Stimulated activated CD4-positive, alpha-beta T cell treated with anti-CD3 and anti-CD28 coated beads, Interleukin-1b, Interleukin-23, amount 100 ng/mL, for 48 hours (primary cell): ENCODE data around the gene TNNT2.

ENCODE experiments used
- DNase-seq: peaks from one replicate; pipeline ENCODE4 v3.0.0-alpha.2; 2020

TNNT2 gene

GRCh38 chr1:201330541-201330940 lies 46.9 kb downstream of the TNNT2 start:
- no peak for DNase-seq

GRCh38 chr1:201329801-201330200 lies 47.7 kb downstream of the TNNT2 start:
- DNase-seq: no peak

GRCh38 chr1:201329286-201329685 lies 48.2 kb downstream of the TNNT2 start:
- DNase-seq: no peak

- DNase-seq: no peak
These were observed 48.9 kb downstream of the TNNT2 start for GRCh38 chr1:201328576-201328975.

DNA sequence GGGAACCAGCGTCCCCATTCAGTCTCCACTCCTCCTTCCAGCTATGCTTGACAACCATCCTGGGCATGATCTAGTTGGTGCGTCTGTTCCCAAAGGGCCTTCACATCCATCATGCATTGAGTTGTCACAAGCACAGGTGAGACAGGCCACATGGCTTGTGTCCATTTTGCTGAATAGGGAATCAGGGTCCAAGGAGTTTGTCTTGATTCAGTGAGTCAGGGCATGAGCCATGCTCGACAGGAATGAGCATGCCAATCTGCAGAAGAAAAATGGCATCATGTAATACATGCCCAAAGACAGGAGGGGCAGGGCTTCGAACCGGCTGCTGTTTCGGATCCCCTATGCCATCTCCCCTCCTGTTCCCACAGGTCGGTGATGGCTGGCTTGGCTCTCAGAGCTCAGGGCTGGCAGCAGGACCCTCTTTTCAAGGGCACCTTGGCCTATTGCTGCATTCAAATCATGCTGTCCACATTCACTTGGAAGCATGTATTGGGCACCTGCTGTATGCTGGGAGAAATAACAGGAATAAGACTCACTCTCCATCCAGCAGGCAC lies 49.7 kb downstream of the TNNT2 start:
- no peak for DNase-seq

GRCh38 chr1:201326710-201327109 lies 50.8 kb downstream of the TNNT2 start:
- no peak for DNase-seq

DNA sequence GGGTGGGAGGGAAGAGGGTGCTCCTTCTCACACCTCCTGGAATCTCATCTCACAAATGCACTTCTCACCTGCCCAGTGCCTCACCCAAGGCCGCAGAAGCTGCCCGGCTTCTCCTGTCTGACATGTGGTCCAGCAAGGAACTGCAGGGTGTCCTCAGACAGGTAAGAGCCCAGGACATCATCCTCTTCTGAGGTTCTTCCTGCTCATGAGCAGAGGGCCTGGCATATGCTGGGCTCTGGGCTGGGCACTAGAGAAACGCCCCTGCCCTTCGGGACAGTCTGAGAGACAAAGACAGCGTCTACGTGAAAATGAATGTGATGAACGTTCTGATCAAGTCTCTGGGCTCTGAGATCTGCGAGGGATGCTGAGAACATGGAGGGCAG lies 51.8 kb downstream of the TNNT2 start:
- no peak for DNase-seq

DNA sequence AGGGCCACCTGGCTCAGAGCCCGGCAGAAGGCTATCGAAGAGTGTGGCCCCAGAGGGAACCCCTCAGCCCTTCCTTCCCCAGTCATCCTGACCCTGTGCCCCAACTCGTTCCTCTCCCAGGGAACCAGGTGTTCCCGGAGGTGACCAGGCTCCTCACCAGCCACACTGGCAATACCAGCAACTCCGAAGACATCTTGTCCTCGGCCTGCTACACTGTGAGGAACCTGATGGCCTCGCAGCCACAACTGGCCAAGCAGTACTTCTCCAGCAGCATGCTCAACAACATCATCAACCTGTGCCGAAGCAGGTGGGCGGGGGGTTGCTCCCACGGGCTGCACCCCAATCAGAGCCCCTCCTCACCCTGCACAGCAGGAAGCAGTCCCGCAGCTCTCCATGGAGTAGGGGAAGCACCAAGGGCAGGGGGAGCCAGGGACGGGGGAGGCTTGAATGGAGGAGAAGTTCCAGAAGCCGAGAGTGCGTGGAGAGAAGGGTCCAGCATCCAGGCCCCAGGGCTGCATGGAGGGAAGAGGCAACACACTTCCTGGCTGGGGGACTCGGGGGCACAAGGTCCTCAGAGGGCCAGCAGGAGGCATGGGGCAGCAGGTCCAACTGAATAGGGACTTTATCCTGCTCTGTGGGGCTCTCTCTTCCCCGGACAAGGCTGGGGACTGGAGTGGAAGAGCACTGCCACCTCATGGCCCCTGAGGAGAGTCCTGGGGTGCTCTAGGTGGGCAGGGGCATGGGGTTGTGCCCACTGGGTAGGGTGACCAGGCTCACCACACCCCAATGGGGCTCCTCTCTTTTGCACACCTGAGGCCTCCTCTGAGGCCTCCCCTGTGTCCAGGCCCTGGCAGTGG lies 52.4 kb downstream of the TNNT2 start:
- DNase-seq: no peak

GRCh38 chr1:201324306-201324705 lies 53.2 kb downstream of the TNNT2 start:
- DNase-seq: no peak

DNA sequence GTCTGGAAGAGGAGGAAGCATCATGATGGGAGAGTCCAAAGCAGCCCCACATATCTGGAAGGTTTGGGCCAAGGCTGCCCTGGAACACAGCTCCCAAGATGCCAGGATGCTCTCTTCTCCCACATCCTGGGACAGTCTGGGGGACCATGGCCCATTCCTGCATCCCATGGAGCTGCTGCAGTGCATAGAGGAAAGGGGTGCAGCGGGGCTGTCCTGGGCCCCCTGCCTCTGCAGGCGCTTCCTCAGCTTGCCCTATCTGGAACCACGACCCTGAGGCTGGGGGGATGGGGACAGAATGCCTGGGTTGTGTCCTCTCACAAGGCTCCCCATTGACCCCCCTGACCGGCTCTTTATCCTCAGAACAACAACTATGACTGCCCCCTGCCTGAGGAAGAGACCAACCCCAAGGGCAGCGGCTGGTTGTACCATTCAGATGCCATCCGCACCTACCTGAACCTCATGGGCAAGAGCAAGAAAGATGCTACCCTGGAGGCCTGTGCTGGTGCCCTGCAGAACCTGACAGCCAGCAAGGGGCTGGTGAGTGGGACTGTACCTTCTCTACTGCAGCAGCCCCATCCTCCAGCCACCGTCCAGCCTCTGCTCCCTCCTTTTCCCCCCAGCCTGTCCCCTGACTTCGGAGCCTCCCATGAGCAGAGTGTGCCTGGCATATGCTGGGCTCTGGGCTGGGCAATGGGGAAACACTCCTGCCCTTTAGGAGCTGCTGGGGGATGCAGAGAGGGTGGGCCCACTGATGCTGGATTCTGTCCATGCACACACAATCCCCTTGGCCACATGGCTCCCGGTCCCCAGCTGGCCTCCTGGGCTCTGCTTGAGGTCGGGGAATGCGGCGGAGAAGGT lies 54.6 kb downstream of the TNNT2 start:
- DNase-seq: no peak

DNA sequence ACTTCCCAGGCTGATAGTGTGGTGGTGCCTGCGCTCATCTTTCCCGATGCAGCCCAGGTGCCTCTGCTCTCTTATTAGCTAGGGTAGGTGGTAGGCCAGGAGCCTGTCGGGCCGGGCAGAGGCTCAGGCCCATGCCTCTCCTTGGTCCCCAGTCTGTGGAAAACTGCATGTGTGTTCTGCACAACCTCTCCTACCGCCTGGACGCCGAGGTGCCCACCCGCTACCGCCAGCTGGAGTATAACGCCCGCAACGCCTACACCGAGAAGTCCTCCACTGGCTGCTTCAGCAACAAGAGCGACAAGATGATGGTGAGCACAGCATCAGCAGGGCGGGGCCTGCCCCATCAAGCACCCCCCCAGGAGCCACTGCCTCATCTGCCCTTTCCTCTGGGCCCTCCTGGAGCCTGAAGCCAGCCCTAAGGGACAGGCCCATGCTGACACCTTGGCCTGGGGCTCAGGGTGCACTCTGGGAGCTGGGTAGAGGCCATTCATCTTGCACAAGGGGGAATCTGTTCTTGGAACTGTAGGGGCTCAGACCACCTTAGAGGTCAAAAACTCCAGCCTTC lies 55.6 kb downstream of the TNNT2 start:
- no peak for DNase-seq

DNA sequence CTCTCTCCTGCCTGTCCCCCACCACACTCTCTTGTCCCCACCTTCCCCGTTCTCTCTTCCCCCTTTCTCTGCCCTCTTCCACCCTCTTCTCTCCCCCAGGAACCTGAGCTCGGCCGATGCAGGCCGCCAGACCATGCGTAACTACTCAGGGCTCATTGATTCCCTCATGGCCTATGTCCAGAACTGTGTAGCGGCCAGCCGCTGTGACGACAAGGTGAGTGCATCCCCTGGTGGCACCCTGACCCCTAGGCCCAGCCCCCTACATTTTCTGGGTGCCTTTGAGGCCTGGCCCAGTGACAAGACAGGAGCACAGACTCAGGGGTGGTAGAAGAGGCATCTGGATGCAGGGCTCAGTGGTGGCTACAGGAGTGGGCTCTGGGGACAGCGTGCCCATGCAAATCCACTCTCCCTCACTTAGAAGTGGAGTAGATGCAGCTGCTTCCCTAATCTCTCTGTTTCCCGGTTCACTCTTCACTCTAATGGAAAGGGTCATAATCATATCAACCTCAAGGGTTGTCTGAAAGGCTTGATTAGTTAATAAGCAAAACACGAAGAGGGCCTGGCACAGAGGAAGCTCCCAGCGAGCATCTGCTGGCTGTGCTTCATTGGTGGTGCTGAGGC lies 57.2 kb downstream of the TNNT2 start:
- DNase-seq: no peak

DNA sequence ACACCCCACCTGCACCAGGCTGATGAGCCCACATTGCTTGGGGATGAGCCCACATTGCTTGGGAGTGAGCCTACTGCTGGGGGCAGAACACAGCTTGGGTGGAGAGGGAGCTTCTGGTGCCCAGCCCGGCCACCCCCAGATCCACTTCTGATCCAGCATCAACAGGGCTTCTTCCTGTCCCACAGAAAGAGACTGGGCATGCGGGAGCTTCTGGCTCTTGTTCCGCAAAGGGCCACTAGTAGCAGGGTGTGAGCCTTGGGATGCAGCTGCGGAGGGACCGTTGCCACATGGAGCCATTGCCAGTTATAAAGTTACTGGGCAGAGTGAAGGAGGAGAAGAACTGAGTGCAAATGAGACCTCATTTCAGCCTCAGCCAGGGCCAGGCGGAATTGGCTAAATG lies 57.8 kb downstream of the TNNT2 start:
- DNase-seq: no peak

- DNase-seq: no peak
These were observed 58.8 kb downstream of the TNNT2 start for GRCh38 chr1:201318504-201319340.

DNA sequence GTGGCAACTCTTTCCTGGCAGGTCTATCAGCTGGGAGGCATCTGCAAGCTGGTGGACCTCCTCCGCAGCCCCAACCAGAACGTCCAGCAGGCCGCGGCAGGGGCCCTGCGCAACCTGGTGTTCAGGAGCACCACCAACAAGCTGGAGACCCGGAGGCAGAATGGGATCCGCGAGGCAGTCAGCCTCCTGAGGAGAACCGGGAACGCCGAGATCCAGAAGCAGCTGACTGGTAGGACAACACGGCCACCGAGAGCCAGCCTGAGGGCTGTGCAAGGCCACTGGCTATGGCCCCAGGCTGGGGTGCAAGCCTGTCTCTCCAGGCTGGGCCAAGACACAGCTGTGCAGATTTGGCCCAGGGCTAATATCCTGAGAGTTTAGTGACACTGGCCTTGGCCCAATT lies 59.9 kb downstream of the TNNT2 start:
- no peak for DNase-seq

GRCh38 chr1:201316556-201316955 lies 60.9 kb downstream of the TNNT2 start:
- no peak for DNase-seq

GRCh38 chr1:201313086-201313485 lies 64.4 kb downstream of the TNNT2 start:
- no peak for DNase-seq

DNA sequence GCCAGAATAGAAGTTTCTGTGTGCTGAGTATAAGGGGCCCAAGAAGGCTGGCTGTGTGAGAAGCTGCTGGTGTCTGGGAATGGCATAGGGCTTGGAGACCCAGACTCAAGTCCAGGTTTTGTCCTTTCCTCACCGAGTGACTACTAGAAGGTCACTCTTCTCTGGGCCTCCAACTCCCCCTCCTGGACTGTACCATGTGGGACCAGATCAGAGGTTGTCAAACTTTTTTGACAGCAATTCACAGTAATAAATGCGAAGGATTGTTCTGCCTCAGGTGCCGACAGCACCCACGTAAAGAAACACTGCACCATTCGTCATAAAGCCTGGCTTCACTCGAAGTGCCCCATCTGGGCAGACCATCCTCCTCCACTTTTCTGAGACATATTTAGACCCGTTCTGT lies 65.2 kb downstream of the TNNT2 start:
- DNase-seq: no peak

DNA sequence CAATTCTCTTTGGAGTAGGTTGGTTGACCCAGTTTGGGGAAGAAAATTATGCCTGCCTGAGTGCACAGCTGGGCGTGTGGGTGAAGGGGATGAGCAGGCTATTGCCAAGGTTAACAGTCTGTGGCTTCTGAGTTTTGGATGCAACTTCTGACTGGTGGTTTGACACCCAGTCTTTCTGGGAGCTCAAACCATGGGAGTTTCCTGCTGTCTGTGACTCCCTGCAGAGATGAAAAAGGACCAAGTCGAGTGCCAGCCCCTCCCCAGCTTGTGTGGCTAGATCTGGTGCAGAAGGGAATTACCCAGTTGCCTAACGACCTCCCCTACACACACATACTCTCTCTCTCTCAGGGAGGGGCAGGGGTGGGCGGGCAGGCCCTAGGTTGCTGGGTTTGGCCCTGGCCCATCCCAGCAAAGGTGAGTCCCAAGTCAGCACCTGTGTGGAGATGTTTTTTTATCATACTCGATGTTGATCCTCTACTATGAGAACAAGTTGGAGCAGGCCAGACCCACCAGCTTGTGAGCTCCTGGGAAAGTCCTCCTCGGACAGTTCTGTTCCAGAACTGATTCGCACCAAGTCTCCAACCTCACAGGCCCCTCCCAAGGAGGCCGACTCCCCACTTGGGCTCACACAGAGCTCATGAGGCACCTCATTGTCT lies 66.0 kb downstream of the TNNT2 start:
- no peak for DNase-seq

- DNase-seq: no peak
These were observed 66.5 kb downstream of the TNNT2 start for GRCh38 chr1:201310986-201311355.

DNA sequence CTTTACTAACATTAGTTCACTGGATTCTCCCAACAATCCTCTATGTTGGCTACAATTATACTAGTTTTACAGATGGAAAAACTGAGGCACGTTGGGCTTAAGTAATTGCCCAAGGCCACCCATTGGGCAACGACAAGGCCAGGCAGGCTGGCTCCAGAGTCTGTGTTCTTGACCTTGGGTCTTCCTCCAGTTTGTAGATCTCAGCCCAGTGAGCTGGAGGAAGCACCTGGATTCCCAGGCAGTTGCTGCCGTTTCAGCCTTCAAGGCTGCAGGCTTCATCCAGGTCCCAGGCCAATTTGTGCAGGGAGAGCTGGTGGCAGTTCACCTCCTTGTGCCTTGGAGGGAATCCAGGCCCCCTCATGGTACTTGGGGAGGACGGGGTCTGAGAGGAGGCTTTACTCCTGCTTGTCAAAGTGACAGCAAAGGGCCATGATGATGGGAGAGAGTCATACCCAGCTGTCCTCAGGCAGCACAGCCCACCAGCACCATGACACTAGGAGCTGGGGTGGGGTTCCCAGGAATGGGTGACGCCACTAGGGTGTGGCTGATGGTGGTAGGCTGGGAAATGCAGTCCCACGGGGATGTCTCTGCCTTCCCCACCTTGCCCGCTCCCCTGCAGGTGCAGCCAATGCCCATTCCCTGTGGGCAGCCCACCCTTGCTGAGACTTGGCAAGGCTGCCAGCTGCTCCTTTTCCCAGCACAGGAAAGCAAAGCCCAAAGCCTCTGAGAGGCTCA lies 67.1 kb downstream of the TNNT2 start:
- no peak for DNase-seq
